H7 (cell line): ENCODE data around the gene CD226. TPM values are rescaled to one million over a fixed set of nuclear protein-coding genes. Genes with fewer than 3 reads are reported as not detected.

Experiments used
- DNase-seq: peaks from one replicate; pipeline ENCODE4 v3.0.0; 2012
- H3K27me3 ChIP-seq: 2 replicates; pipeline ENCODE4 v1.6.0; 2011; ENCODE audit warnings: mild to moderate bottlenecking, low read length; ENCODE audit not compliant: control insufficient read depth, insufficient read depth
- H3K36me3 ChIP-seq: replicated peaks from 2 replicates; pipeline ENCODE4 v1.5.1; 2011; ENCODE audit warnings: low read length; ENCODE audit not compliant: control insufficient read depth, insufficient read depth
- H3K4me3 ChIP-seq: 2 replicates; pipeline ENCODE4 v1.5.1; 2011; ENCODE audit warnings: low read depth, mild to moderate bottlenecking, control low read depth, low read length, moderate library complexity; ENCODE audit not compliant: insufficient read depth
- total RNA-seq: library from RNA; depleted of rRNA; stranded (reverse); fragments of >200 nt; shearing (Covaris generic); gene quantifications from 2 replicates; pipeline ENCODE4 v1.2.3, GENCODE V29; 2014

The CD226 gene
- total RNA-seq, 1 experiment from 2014 or later = not detected

- DNase-seq = no peak
- H3K36me3 ChIP-seq = no peaks in the 10 kb centered on the region
- H3K4me3 ChIP-seq = no peak overlapping the region
- no peaks in the 10 kb centered on the region for H3K27me3 ChIP-seq
Measured at GRCh38 chr18:69969491-69969890, 21.8 kb upstream of the CD226 start.

- DNase-seq = no peak
- no peaks in the 10 kb centered on the region for H3K36me3 ChIP-seq
- no peaks in the 10 kb centered on the region for H3K27me3 ChIP-seq
- no peak overlapping the region for H3K4me3 ChIP-seq
Measured at GRCh38 chr18:69968039-69968438, 20.4 kb upstream of the CD226 start.

GRCh38 chr18:69963196-69963595, 15.5 kb upstream of the CD226 start:
- DNase-seq = no peak
- Histone ChIP-seq H3K27me3 (no peaks in the 10 kb centered on the region), H3K36me3 (no peaks in the 10 kb centered on the region), H3K4me3 (no peak overlapping the region)

GRCh38 chr18:69961718-69962117, 14.0 kb upstream of the CD226 start:
- Histone ChIP-seq H3K4me3 (no peak overlapping the region), H3K27me3 (no peaks in the 10 kb centered on the region), H3K36me3 (no peaks in the 10 kb centered on the region)
- no peak for DNase-seq

- no peak overlapping the region for H3K4me3 ChIP-seq
- no peaks in the 10 kb centered on the region for H3K27me3 ChIP-seq
- DNase-seq = no peak
- no peaks in the 10 kb centered on the region for H3K36me3 ChIP-seq
Measured at GRCh38 chr18:69958422-69958821, 10.7 kb upstream of the CD226 start.

- no peak for DNase-seq
- Histone ChIP-seq H3K27me3 (no peaks in the 10 kb centered on the region), H3K4me3 (no peak overlapping the region), H3K36me3 (no peaks in the 10 kb centered on the region)
Measured at GRCh38 chr18:69957747-69958146, 10.1 kb upstream of the CD226 start.

GRCh38 chr18:69956665-69957620, 9.3 kb upstream of the CD226 start:
- H3K4me3 ChIP-seq = no peak overlapping the region
- DNase-seq = no peak
- H3K27me3 ChIP-seq = no peaks in the 10 kb centered on the region
- H3K36me3 ChIP-seq = no peaks in the 10 kb centered on the region

GRCh38 chr18:69956057-69956456, 8.4 kb upstream of the CD226 start:
- no peaks in the 10 kb centered on the region for H3K36me3 ChIP-seq
- no peaks in the 10 kb centered on the region for H3K27me3 ChIP-seq
- DNase-seq = no peak
- no peak overlapping the region for H3K4me3 ChIP-seq

GRCh38 chr18:69954719-69955480, 7.2 kb upstream of the CD226 start:
- H3K27me3 ChIP-seq = no peaks in the 10 kb centered on the region
- no peaks in the 10 kb centered on the region for H3K36me3 ChIP-seq
- no peak overlapping the region for H3K4me3 ChIP-seq
- no peak for DNase-seq

- Histone ChIP-seq H3K36me3 (no peaks in the 10 kb centered on the region), H3K27me3 (no peaks in the 10 kb centered on the region), H3K4me3 (no peak overlapping the region)
- no peak for DNase-seq
Measured at GRCh38 chr18:69953191-69953590, 5.5 kb upstream of the CD226 start.

- Histone ChIP-seq H3K36me3 (no peaks in the 10 kb centered on the region), H3K27me3 (no peaks in the 10 kb centered on the region), H3K4me3 (no peak overlapping the region)
- no peak for DNase-seq
Measured at GRCh38 chr18:69951182-69951581, 3.5 kb upstream of the CD226 start.

GRCh38 chr18:69949538-69949936, 1.9 kb upstream of the CD226 start:
- no peaks in the 10 kb centered on the region for H3K36me3 ChIP-seq
- no peak for DNase-seq
- H3K4me3 ChIP-seq = no peak overlapping the region
- no peaks in the 10 kb centered on the region for H3K27me3 ChIP-seq

- H3K4me3 ChIP-seq = no peak overlapping the region
- no peak for DNase-seq
- H3K36me3 ChIP-seq = no peaks in the 10 kb centered on the region
- H3K27me3 ChIP-seq = no peaks in the 10 kb centered on the region
Measured at GRCh38 chr18:69948919-69949537, 1.4 kb upstream of the CD226 start.

- no peak for DNase-seq
- H3K4me3 ChIP-seq = no peak overlapping the region
- no peaks in the 10 kb centered on the region for H3K27me3 ChIP-seq
- H3K36me3 ChIP-seq = no peaks in the 10 kb centered on the region
Measured at GRCh38 chr18:69948256-69948655, 583 bp upstream of the CD226 start.
